MM.1S (cell line): ENCODE results near the gene TTC28.
"Not testable (repeated sequence)": the region's sequence is repeated elsewhere in the genome, so short reads cannot be mapped to it uniquely, and the experiment has no call there.

Source experiments
- DNase-seq: peaks from one replicate; pipeline ENCODE4 v3.0.0-alpha.2; 2015
- H2AFZ ChIP-seq: fragments of 300-600 bp; sonication (generic); 2 replicates; pipeline ENCODE4 v1.6.0; 2016; ENCODE audit warnings: antibody characterized with exemption, low read length
- H3F3A ChIP-seq: fragments of 300-600 bp; sonication (generic); 2 replicates; pipeline ENCODE4 v1.6.1; 2016; ENCODE audit warnings: mild to moderate bottlenecking, antibody characterized with exemption, low read length, moderate library complexity, mixed read lengths; ENCODE audit not compliant: insufficient read depth
- H3K27ac ChIP-seq: fragments of 300-600 bp; sonication (generic); 2 replicates; pipeline ENCODE4 v1.5.1; 2016; ENCODE audit warnings: mild to moderate bottlenecking, low read length
- H3K27me3 ChIP-seq: fragments of 300-600 bp; sonication (generic); replicated peaks from 2 replicates; pipeline ENCODE4 v1.6.0; 2016; ENCODE audit warnings: low read length; ENCODE audit not compliant: insufficient read depth
- H3K36me3 ChIP-seq: fragments of 300-600 bp; sonication (generic); replicated peaks from 2 replicates; pipeline ENCODE4 v1.6.1; 2016; ENCODE audit warnings: mild to moderate bottlenecking, low read length, mixed read lengths; ENCODE audit not compliant: insufficient read depth
- H3K4me1 ChIP-seq: fragments of 300-600 bp; sonication (generic); 2 replicates; pipeline ENCODE4 v1.6.1; 2016; ENCODE audit warnings: low read length, mixed read lengths
- H3K4me2 ChIP-seq: fragments of 300-600 bp; sonication (generic); 2 replicates; pipeline ENCODE4 v1.6.0; 2016; ENCODE audit warnings: low read depth, low read length
- H3K4me3 ChIP-seq: fragments of 300-600 bp; sonication (generic); 2 replicates; pipeline ENCODE4 v1.5.1; 2016; ENCODE audit warnings: low read length, mixed read lengths
- H3K79me2 ChIP-seq: fragments of 300-600 bp; sonication (generic); 2 replicates; pipeline ENCODE4 v1.6.1; 2016; ENCODE audit warnings: mixed run types, low read length, mixed read lengths
- H3K9ac ChIP-seq: fragments of 300-600 bp; sonication (generic); 2 replicates; pipeline ENCODE4 v1.6.1; 2016; ENCODE audit warnings: low read length, mixed read lengths
- H3K9me2 ChIP-seq: fragments of 300-600 bp; sonication (generic); replicated peaks from 2 replicates; pipeline ENCODE4 v1.6.1; 2016; ENCODE audit warnings: mild to moderate bottlenecking, low read length, mixed read lengths; ENCODE audit not compliant: insufficient read depth
- H3K9me3 ChIP-seq: fragments of 300-600 bp; sonication (generic); replicated peaks from 2 replicates; pipeline ENCODE4 v1.6.1; 2016; ENCODE audit warnings: mild to moderate bottlenecking, low read length, mixed read lengths; ENCODE audit not compliant: insufficient read depth
- H4K20me1 ChIP-seq: fragments of 300-600 bp; sonication (generic); 2 replicates; pipeline ENCODE4 v1.6.1; 2016; ENCODE audit warnings: mild to moderate bottlenecking, low read length, moderate library complexity, mixed read lengths; ENCODE audit not compliant: insufficient read depth
- CTCF ChIP-seq: fragments of 300-600 bp; sonication (generic); IDR thresholded peaks from 2 replicates; pipeline ENCODE4 v1.5.1; 2016; ENCODE audit warnings: antibody characterized with exemption, low read length, mixed read lengths
- EZH2 ChIP-seq: fragments of 300-600 bp; sonication (generic); optimal IDR thresholded peaks from 2 replicates; pipeline ENCODE3; 2017; ENCODE audit warnings: low read depth, mild to moderate bottlenecking, antibody characterized with exemption, low read length, mixed read lengths
- EZH2phosphoT487 ChIP-seq: fragments of 300-600 bp; sonication (generic); IDR thresholded peaks from 2 replicates; pipeline ENCODE4 v1.6.1; 2018; ENCODE audit warnings: antibody characterized with exemption, low read length

TTC28 gene

GRCh38 chr22:28538922-28539321 lies 140.7 kb downstream of the TTC28 start:
- Histone ChIP-seq H4K20me1 (no peaks in the 10 kb centered on the region), H3K9me3 (no peaks in the 10 kb centered on the region), H2AFZ (no peak overlapping the region), H3K27me3 (no peaks in the 10 kb centered on the region), H3K4me2 (no peak overlapping the region), H3K9ac (no peak overlapping the region), H3K4me3 (no peak overlapping the region), H3F3A (no peaks in the 10 kb centered on the region), H3K36me3 (no peaks in the 10 kb centered on the region), H3K79me2 (no peaks in the 10 kb centered on the region), H3K27ac (no peak overlapping the region), H3K9me2 (no peaks in the 10 kb centered on the region), H3K4me1 (no peaks in the 10 kb centered on the region)
- no peak for DNase-seq
- TF ChIP-seq CTCF, result no peak
- no peak for TF ChIP-seq EZH2
- no peak for TF ChIP-seq EZH2phosphoT487

DNA sequence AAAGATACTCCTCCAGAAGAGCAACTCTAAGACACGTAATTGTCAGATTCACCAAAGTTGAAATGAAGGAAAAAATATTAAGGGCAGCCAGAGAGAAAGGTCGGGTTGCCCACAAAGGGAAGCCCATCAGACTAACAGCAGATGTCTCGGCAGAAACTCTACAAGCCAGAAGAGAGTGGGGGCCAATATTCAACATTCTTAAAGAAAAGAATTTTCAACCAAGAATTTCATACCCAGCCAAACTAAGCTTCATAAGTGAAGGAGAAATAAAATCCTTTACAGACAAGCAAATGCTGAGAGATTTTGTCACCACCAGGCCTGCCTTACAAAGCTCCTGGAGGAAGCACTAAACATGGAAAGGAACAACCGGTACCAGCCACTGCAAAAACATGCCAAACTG lies 149.1 kb downstream of the TTC28 start:
- H3K4me3 ChIP-seq, H3K36me3 ChIP-seq, H3K79me2 ChIP-seq, H2AFZ ChIP-seq, H3K4me1 ChIP-seq, H3K9me3 ChIP-seq, H4K20me1 ChIP-seq, H3K9ac ChIP-seq, H3K27ac ChIP-seq, DNase-seq, H3K9me2 ChIP-seq, H3K27me3 ChIP-seq, H3K4me2 ChIP-seq, H3F3A ChIP-seq: not testable (repeated sequence)

DNA sequence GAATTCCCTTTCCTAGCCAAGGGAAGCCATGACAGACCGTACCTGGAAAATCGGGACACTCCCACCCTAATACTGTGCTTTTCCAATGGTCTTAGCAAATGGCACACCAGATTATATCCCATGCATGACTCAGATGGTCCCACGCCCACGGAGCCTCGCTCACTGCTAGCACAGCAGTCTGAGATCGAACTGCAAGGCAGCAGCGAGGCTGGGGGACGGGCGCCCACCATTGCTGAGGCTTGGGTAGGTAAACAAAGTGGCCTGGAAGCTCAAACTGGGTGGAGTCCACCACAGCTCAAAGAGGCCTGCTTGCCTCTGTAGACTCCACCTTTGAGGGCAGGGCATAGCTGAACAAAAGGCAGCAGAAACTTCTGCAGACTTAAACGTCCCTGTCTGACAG lies 150.5 kb downstream of the TTC28 start:
- not testable (repeated sequence) for H3K9me2 ChIP-seq, H3K4me3 ChIP-seq, H3F3A ChIP-seq, H3K27me3 ChIP-seq, H3K4me1 ChIP-seq, DNase-seq, H3K79me2 ChIP-seq, H3K9me3 ChIP-seq, H3K9ac ChIP-seq, H4K20me1 ChIP-seq, H3K36me3 ChIP-seq, H3K4me2 ChIP-seq, H2AFZ ChIP-seq, H3K27ac ChIP-seq

DNA sequence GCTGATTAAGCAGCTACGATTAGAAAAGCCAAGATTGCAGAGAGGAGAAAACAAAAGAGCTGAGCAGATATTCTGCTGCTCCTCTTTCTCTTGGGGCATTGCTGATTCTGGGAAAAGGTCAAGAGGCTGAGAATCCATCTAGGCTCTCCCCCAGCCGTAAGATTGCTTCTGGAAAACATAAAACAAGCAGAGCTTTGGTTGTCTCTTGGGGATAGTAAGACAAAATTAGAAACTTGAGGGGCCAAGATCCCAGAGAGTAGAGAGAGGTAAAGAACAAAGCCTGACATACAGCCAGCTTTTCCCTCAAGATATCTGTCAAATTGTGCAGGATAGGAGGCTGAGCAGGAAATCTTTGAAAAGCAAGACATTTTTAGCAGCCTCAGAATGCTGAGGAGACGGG lies 158.2 kb downstream of the TTC28 start:
- no peak for DNase-seq
- H3K36me3 ChIP-seq, result no peaks in the 10 kb centered on the region
- no peaks in the 10 kb centered on the region for H3K4me1 ChIP-seq
- H3K27me3 ChIP-seq, result no peaks in the 10 kb centered on the region
- H3K4me3 ChIP-seq, result no peak overlapping the region
- no peak overlapping the region for H3K27ac ChIP-seq
- TF ChIP-seq EZH2phosphoT487 (no peak), EZH2 (no peak)
- H4K20me1 ChIP-seq, result no peaks in the 10 kb centered on the region
- no peak overlapping the region for H3K4me2 ChIP-seq
- no peaks in the 10 kb centered on the region for H3K9me3 ChIP-seq
- H3K9me2 ChIP-seq, result no peaks in the 10 kb centered on the region
- H3K79me2 ChIP-seq, result no peaks in the 10 kb centered on the region
- no peaks in the 10 kb centered on the region for H3F3A ChIP-seq
- no peak overlapping the region for H3K9ac ChIP-seq
- no peak overlapping the region for H2AFZ ChIP-seq

DNA sequence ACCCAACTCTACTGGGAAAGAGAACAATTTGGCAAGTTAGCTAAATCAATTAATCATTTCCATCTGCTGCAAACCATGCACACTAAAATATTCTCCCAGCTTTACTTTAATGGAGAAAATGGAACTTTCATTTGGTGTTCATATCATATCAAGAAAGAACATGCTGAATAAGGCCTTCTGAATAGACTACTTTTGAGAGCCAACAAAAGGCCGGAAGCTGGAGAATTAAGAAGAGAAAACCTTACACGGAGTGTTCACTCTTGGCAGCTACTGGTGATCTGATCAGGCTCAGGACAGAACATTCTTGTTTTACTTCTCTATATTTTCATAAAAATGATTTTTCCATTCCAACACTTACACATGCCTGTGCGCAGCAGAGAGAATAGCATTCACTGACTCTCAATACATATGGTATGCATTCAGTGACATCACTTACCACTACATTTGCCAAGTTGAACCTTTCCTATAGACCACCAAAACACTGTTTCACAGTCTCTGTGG lies 165.3 kb downstream of the TTC28 start:
- Histone ChIP-seq H3K36me3 (no peaks in the 10 kb centered on the region), H3K27ac (no peak overlapping the region), H3K9me2 (no peaks in the 10 kb centered on the region), H3K9ac (no peak overlapping the region), H3K27me3 (no peaks in the 10 kb centered on the region), H3F3A (no peaks in the 10 kb centered on the region), H3K79me2 (no peaks in the 10 kb centered on the region), H3K9me3 (no peaks in the 10 kb centered on the region), H3K4me3 (no peak overlapping the region), H2AFZ (no peak overlapping the region), H4K20me1 (no peaks in the 10 kb centered on the region), H3K4me2 (no peak overlapping the region), H3K4me1 (no peaks in the 10 kb centered on the region)
- DNase-seq, result no peak
- no peak for TF ChIP-seq EZH2
- TF ChIP-seq EZH2phosphoT487, result no peak
- no peak for TF ChIP-seq CTCF

GRCh38 chr22:28512387-28512786 lies 167.3 kb downstream of the TTC28 start:
- not testable (repeated sequence) for H3K4me3 ChIP-seq, H2AFZ ChIP-seq

More at GRCh38 chr22:28512387-28512786, 167.3 kb downstream of the TTC28 start:
- not testable (repeated sequence) for H3K4me2 ChIP-seq, H3K36me3 ChIP-seq, H3K9me3 ChIP-seq, H4K20me1 ChIP-seq, H3K9ac ChIP-seq, H3K27me3 ChIP-seq, H3K27ac ChIP-seq, H3F3A ChIP-seq, H3K9me2 ChIP-seq, H3K79me2 ChIP-seq, DNase-seq, H3K4me1 ChIP-seq
